GM12878 (cell line): ENCODE measurements around the gene HEATR9. TPM values are rescaled to one million over a fixed set of nuclear protein-coding genes. Genes with fewer than 3 reads are reported as not detected.

Experiments used
- ATAC-seq: fragments of 200-7000 bp; cut with Tn5 transposase; 3 replicates; pipeline ENCODE4 v1.9.1; 2020; ENCODE audit warnings: mild to moderate bottlenecking, moderate library complexity
- BruUV-seq: library from RNA; stranded (reverse); fragments of 400-500 nt; replicated peaks from 2 replicates; lab custom pipeline; 2021; lab: Mats Ljungman, UMichigan
- CTCF ChIA-PET: fragments of 300-600 bp; sonication (Branson Sonifier 250); formaldehyde crosslinking; extraction: SDS; loops from one replicate; lab custom pipeline; 2021; ENCODE audit warnings: inconsistent platforms; lab: Yijun Ruan, JAX
- POLR2A ChIA-PET: fragments of 350-600 bp; formaldehyde crosslinking; extraction: SDS; loops from one replicate; lab custom pipeline; 2021; ENCODE audit warnings: inconsistent platforms; lab: Charles Lee
- RAD21 ChIA-PET: fragments of 300-600 bp; sonication (Branson Sonifier 250); formaldehyde crosslinking; loops from one replicate; lab custom pipeline; 2023; ENCODE audit warnings: antibody characterized with exemption; ENCODE audit not compliant: unreplicated experiment; lab: Charles Lee
- SMC1A ChIA-PET: fragments of 300-600 bp; sonication (Branson Sonifier 250); formaldehyde crosslinking; loops from one replicate; lab custom pipeline; 2023; ENCODE audit not compliant: unreplicated experiment, uncharacterized antibody; lab: Charles Lee
- DNase-seq: peaks from one replicate; pipeline ENCODE4 v3.0.0-alpha.2; 2011; ENCODE audit warnings: low read depth, low spot score
- FAIRE-seq: peaks from 3 replicates; lab custom pipeline; 2011; peaks lifted over from hg19 to GRCh38; lab: Jason Lieb, UNC
- H2AFZ ChIP-seq: 2 replicates; pipeline ENCODE4 v1.6.0; 2011; ENCODE audit warnings: low read depth, low read length, control low read depth; ENCODE audit not compliant: control insufficient read depth
- H3K27ac ChIP-seq: 2 replicates; pipeline ENCODE4 v1.5.1; 2011; ENCODE audit warnings: control low read depth; ENCODE audit not compliant: control insufficient read depth, insufficient read depth
- H3K27me3 ChIP-seq, 2 experiments: replicated peaks in 1 of 2; 2 replicates each; pipeline versions ENCODE4 v1.6.0 to v1.6.1; 2011; ENCODE audit warnings: low read length in 1 of 2; ENCODE audit not compliant: control insufficient read depth in 2 of 2, insufficient read depth in 2 of 2
- H3K36me3 ChIP-seq, 2 experiments: 2 replicates each; pipeline ENCODE4 v1.5.1; 2011; ENCODE audit warnings: low read length in 1 of 2; ENCODE audit not compliant: control insufficient read depth in 2 of 2, insufficient read depth in 2 of 2
- H3K4me1 ChIP-seq: 2 replicates; pipeline ENCODE4 v1.6.1; 2011; ENCODE audit warnings: mild to moderate bottlenecking, low read length, moderate library complexity, mixed read lengths; ENCODE audit not compliant: control insufficient read depth, insufficient read depth
- H3K4me2 ChIP-seq: 2 replicates; pipeline ENCODE4 v1.6.0; 2011; ENCODE audit warnings: control low read depth; ENCODE audit not compliant: control insufficient read depth, insufficient read depth
- H3K4me3 ChIP-seq: fragments of 200-600 bp; sonication (generic); 2 replicates; pipeline ENCODE4 v1.5.1; 2016
- H3K79me2 ChIP-seq: 2 replicates; pipeline ENCODE4 v1.6.0; 2011; ENCODE audit warnings: low read length; ENCODE audit not compliant: control insufficient read depth, insufficient read depth
- H3K9ac ChIP-seq: 2 replicates; pipeline ENCODE4 v1.8.0; 2011; ENCODE audit warnings: low read length, control low read depth, mixed read lengths; ENCODE audit not compliant: control insufficient read depth, insufficient read depth
- H3K9me3 ChIP-seq: replicated peaks from 3 replicates; pipeline ENCODE4 v1.5.1; 2011; ENCODE audit warnings: mild to moderate bottlenecking, low read length; ENCODE audit not compliant: control insufficient read depth, insufficient read depth
- H4K20me1 ChIP-seq: 2 replicates; pipeline ENCODE4 v1.6.0; 2011; ENCODE audit not compliant: control insufficient read depth, insufficient read depth
- EED ChIP-seq: sonication (generic); IDR thresholded peaks from 2 replicates; pipeline ENCODE4 v1.6.1; 2016; ENCODE audit warnings: antibody characterized with exemption, low read depth
- GATAD2B ChIP-seq: fragments of 450-650 bp; conservative IDR thresholded peaks from 2 replicates; pipeline ENCODE4 v1.6.1; 2017; ENCODE audit warnings: low read depth, mild to moderate bottlenecking, moderate library complexity
- IKZF2 ChIP-seq, 2 experiments: fragments of 450-650 bp; IDR thresholded peaks; 2 replicates each; pipeline ENCODE4 v1.6.1; 2017; ENCODE audit warnings: mild to moderate bottlenecking in 2 of 2, moderate library complexity in 2 of 2
- SMARCA5 ChIP-seq: fragments of 450-650 bp; IDR thresholded peaks from 2 replicates; pipeline ENCODE4 v1.6.1; 2017; ENCODE audit warnings: mild to moderate bottlenecking
- SP1 ChIP-seq: IDR thresholded peaks from one replicate; pipeline ENCODE4 v1.6.1; 2011; ENCODE audit warnings: low read depth, low read length
- SPI1 ChIP-seq: IDR thresholded peaks from 2 replicates; pipeline ENCODE4 v1.6.1; 2011; ENCODE audit warnings: low read depth, mild to moderate bottlenecking, low read length, moderate library complexity, borderline replicate concordance; ENCODE audit not compliant: insufficient read depth
- YY1 ChIP-seq: IDR thresholded peaks from 2 replicates; pipeline ENCODE4 v1.6.1; 2011; ENCODE audit warnings: low read depth, mild to moderate bottlenecking, low read length
- WGBS: methylation state at CpG from one replicate; pipeline ENCODE4 v1.1.6; 2016; ENCODE audit warnings: low lambda C conversion rate; ENCODE audit not compliant: insufficient replicate concordance, insufficient coverage; ENCODE audit errors: missing lambda C conversion rate; 5-methylcytosine and 5-hydroxymethylcytosine counted together
- in situ Hi-C: fragments of 300-500 bp; cut with MboI; formaldehyde crosslinking; loops from 9 replicates; pipeline ENCODE4 v1.14.3; 2018; ENCODE audit warnings: mixed read lengths
- intact Hi-C: fragments of 100-400 bp; cut with micrococcal nuclease; formaldehyde crosslinking; loops from one replicate; pipeline ENCODE4 v1.14.2; 2022; ENCODE audit not compliant: unreplicated experiment
- polyA plus RNA-seq, 11 experiments: library from polyadenylated mRNA; depleted of rRNA in 4 of 11; unstranded in 6 of 11; stranded (reverse) in 5 of 11; fragments of >200 nt; fragmentation: Nextera tagmentation in 4 of 11; fragmentation: Illumina TruSeq in 1 of 11; extraction: Ambion mirVana in 4 of 11; extraction: Trizol in 1 of 11; gene quantifications; 1 replicate in 1 of 11; 2 replicates in 10 of 11; pipeline versions ENCODE4 v1.2.1 to v1.2.3, GENCODE V29; 2011 to 2016; ENCODE audit warnings: inconsistent platforms in 2 of 11, missing spikeins in 2 of 11, low read depth in 1 of 11
- total RNA-seq, 4 experiments: library from RNA; depleted of rRNA in 3 of 4; stranded (reverse); fragments of >200 nt in 3 of 4; fragmentation: Illumina TruSeq in 1 of 4; extraction: Trizol in 1 of 4; gene quantifications; 2 replicates each; pipeline versions ENCODE4 v1.2.1 to v1.2.3, GENCODE V29; 2013 to 2021
- TF ChIP-seq, protein P1 (sequence below): IDR thresholded peaks from 2 replicates; pipeline ENCODE4 v1.6.1; 2012; ENCODE audit warnings: low read depth, low read length, improper control_type of control experiment
- TF ChIP-seq, protein P2 (sequence below): IDR thresholded peaks from 2 replicates; pipeline ENCODE4 v1.6.1; 2012; ENCODE audit warnings: low read length, inconsistent platforms
- TF ChIP-seq, protein P3 (sequence below): fragments of 450-650 bp; IDR thresholded peaks from 2 replicates; pipeline ENCODE4 v1.6.1; 2017; ENCODE audit warnings: mild to moderate bottlenecking, low read depth, inconsistent platforms; ENCODE audit not compliant: poor library complexity, severe bottlenecking

Gene HEATR9
- total and polyA plus RNA-seq, 10 of the 15 experiments (the other 5 are each of a cell fraction or from before 2014, with no cell fraction given) = 0.04 to 0.43 (median 0.13) TPM; not detected in 2

DNA sequence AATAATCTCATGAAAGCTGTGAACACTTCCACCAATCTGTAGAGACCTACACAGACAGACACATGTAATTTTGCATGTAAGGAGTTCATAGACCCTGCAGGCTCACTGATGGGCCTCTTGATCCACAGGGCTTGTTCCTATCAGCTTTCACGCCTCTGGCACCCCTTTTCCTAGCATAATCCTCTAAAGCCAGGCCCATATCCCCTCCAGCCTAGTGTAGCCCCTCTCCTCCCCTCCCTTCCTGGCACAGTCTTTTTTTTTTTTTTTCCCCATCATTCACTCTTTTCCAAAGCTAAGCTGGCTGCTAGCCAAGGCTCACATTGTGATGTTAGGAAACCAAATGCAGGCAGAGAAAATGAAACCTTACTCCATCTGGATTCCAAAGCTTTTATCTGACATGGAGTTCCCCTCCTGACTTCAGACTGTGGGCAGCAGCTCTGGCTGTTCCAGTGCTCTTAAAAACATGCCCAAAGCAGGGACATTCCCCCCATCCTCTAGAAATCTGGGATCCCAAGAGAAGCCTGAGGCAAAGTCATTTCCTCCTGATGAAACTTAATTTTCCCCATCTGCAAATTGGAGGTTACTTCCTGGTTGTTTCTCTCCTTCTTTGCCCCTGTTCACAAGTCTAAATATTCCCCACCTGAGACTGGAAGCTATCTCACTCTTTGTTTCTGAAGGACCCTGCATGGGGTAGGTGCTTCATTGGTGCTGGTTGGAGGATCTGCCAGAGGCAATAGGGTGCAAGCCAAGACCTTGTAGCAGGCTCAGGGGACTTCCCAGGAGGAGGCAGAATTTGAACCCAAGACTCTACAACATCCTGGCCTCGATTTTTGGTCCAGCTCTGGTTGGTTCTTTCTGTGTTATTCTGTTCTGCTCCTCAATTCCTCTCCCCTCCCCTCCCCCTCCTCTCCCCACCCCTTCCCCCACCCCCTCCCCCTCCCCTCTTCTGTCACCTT is 21.4 kb upstream of the HEATR9 start:
- WGBS = 33% methylated on average over 2 of the region's 2 CpGs
- BruUV-seq = no TSS peak
- ATAC-seq (peak; percentile 9; the same call in 2 of the 3 replicates), DNase-seq (no peak), FAIRE-seq (no peak)
- no peaks in the 10 kb centered on the region for H3K79me2 ChIP-seq
- H2AFZ ChIP-seq = no peak overlapping the region
- no peak overlapping the region for H3K27ac ChIP-seq
- H3K9me3 ChIP-seq = no peaks in the 10 kb centered on the region; the same call in 2 of the 3 replicates
- H3K27me3 ChIP-seq = no peaks in the 10 kb centered on the region
- peaks cover 28% of the 10 kb centered on the region for H3K4me1 ChIP-seq
- CTCF ChIA-PET = interaction anchor here (0.7 to 2.3 kb wide), 9 partner anchors 9 to 79 kb away, joined by 3 to 12 read pairs (median 3); partner anchors contain the start of gene CCL5
- 0 out of 4 replicates have a peak, but pooled peaks of 1 of the 2 experiments have one; percentile 11 for TF ChIP-seq IKZF2 (IDR thresholded peaks at IDR 0.05)
- TF ChIP-seq, protein P1, sequence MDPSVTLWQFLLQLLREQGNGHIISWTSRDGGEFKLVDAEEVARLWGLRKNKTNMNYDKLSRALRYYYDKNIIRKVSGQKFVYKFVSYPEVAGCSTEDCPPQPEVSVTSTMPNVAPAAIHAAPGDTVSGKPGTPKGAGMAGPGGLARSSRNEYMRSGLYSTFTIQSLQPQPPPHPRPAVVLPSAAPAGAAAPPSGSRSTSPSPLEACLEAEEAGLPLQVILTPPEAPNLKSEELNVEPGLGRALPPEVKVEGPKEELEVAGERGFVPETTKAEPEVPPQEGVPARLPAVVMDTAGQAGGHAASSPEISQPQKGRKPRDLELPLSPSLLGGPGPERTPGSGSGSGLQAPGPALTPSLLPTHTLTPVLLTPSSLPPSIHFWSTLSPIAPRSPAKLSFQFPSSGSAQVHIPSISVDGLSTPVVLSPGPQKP = no peak
- TF ChIP-seq SP1 = no peak
- TF ChIP-seq GATAD2B = 0 out of 2 replicates have a peak, but pooled peaks have one; percentile 9
- TF ChIP-seq, protein P2, sequence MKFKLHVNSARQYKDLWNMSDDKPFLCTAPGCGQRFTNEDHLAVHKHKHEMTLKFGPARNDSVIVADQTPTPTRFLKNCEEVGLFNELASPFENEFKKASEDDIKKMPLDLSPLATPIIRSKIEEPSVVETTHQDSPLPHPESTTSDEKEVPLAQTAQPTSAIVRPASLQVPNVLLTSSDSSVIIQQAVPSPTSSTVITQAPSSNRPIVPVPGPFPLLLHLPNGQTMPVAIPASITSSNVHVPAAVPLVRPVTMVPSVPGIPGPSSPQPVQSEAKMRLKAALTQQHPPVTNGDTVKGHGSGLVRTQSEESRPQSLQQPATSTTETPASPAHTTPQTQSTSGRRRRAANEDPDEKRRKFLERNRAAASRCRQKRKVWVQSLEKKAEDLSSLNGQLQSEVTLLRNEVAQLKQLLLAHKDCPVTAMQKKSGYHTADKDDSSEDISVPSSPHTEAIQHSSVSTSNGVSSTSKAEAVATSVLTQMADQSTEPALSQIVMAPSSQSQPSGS = no peak
- TF ChIP-seq, protein P3, sequence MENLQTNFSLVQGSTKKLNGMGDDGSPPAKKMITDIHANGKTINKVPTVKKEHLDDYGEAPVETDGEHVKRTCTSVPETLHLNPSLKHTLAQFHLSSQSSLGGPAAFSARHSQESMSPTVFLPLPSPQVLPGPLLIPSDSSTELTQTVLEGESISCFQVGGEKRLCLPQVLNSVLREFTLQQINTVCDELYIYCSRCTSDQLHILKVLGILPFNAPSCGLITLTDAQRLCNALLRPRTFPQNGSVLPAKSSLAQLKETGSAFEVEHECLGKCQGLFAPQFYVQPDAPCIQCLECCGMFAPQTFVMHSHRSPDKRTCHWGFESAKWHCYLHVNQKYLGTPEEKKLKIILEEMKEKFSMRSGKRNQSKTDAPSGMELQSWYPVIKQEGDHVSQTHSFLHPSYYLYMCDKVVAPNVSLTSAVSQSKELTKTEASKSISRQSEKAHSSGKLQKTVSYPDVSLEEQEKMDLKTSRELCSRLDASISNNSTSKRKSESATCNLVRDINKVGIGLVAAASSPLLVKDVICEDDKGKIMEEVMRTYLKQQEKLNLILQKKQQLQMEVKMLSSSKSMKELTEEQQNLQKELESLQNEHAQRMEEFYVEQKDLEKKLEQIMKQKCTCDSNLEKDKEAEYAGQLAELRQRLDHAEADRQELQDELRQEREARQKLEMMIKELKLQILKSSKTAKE = no peak
- peak; percentile 50; the same call in 1 of the 2 replicates for TF ChIP-seq SMARCA5
- peak; percentile 38; the same call in 1 of the 2 replicates for TF ChIP-seq EED
- no peak for TF ChIP-seq YY1
- TF ChIP-seq SPI1 = no peak
- POLR2A ChIA-PET = interaction anchor here (0.7 to 4.7 kb wide), 5 partner anchors 10 to 126 kb away, joined by 3 to 56 read pairs (median 8); partner anchors contain the start of gene CCL5
- in situ Hi-C loops (no loop called here), intact Hi-C loops (no loop called here)
- no peaks in the 10 kb centered on the region for H4K20me1 ChIP-seq
- SMC1A ChIA-PET = interaction anchor here (0.8 to 11.3 kb wide), 12 partner anchors 10 to 184 kb away, joined by 3 to 155 read pairs (median 4); partner anchors contain the start of genes CCL5, HEATR9 and RDM1
- RAD21 ChIA-PET = interaction anchor here (1.0 to 9.4 kb wide), 7 partner anchors 8 to 199 kb away, joined by 3 to 125 read pairs (median 4); partner anchors contain the start of gene CCL5
- no peak overlapping the region for H3K4me3 ChIP-seq
- no peak overlapping the region; the same call in 1 of the 2 replicates for H3K4me2 ChIP-seq
- H3K9ac ChIP-seq = no peak overlapping the region
- H3K36me3 ChIP-seq = no peaks in the 10 kb centered on the region
